ENCODE data around the gene MYL12A.

DNA sequence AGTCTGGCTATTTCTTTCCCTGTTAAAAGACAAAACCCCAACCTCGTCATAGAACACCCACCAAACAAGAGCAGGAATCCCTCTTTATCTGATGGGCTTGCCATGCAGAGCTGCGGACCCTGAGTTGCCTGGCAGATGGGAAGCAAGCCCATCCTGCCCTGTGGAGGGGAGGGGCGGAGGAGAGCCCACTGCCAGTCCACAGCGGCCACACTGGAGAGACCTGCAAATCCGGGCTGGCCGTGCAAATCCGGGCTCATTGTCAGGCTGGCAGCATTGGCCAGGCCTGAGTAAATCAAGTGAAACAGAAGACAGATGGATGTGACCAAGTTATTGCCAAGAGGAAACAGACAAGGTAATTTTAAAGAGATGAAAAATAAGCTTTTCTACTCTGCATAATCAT is 36.3 kb downstream of the MYL12A start:
- no peak for TF ChIP-seq POLR2A (IDR thresholded peaks at IDR 0.05; ENCODE audit: low read depth, low read length)
- no peak for TF ChIP-seq POLR2AphosphoS5 (IDR thresholded peaks at IDR 0.05; ENCODE audit: low read depth, low read length)
